GM23338 (cell line): ENCODE results near the gene C6orf15. TPM values are rescaled to one million over a fixed set of nuclear protein-coding genes. Genes with fewer than 3 reads are reported as not detected.
A peak's percentile ranks its signal among the peaks of the same experiment; 100 is the strongest.

Source experiments
- ATAC-seq: fragments of 200-7000 bp; cut with Tn5 transposase; 3 replicates; pipeline ENCODE4 v1.9.1; 2020
- DNase-seq: peaks from one replicate; pipeline ENCODE4 v3.0.0-alpha.2; 2015; ENCODE audit warnings: low spot score
- H2AFZ ChIP-seq: fragments of 200-600 bp; sonication (generic); 2 replicates; pipeline ENCODE4 v1.8.0; 2016; ENCODE audit warnings: antibody characterized with exemption, mild to moderate bottlenecking, moderate library complexity
- H3F3A ChIP-seq: fragments of 200-600 bp; sonication (generic); replicated peaks from 2 replicates; pipeline ENCODE4 v1.8.0; 2017; ENCODE audit warnings: antibody characterized with exemption, mixed run types, low read depth
- H3K27ac ChIP-seq: fragments of 200-600 bp; sonication (generic); 2 replicates; pipeline ENCODE4 v1.6.1; 2016; ENCODE audit warnings: low read depth
- H3K27me3 ChIP-seq: fragments of 200-600 bp; sonication (generic); 2 replicates; pipeline ENCODE4 v1.8.0; 2016; ENCODE audit warnings: mild to moderate bottlenecking, mixed run types, moderate library complexity; ENCODE audit not compliant: insufficient read depth
- H3K36me3 ChIP-seq: fragments of 200-600 bp; sonication (generic); 2 replicates; pipeline ENCODE4 v1.8.0; 2016; ENCODE audit warnings: mild to moderate bottlenecking; ENCODE audit not compliant: insufficient read depth
- H3K4me1 ChIP-seq: fragments of 200-600 bp; sonication (generic); 2 replicates; pipeline ENCODE4 v1.8.0; 2016; ENCODE audit warnings: mild to moderate bottlenecking, moderate library complexity; ENCODE audit not compliant: insufficient read depth
- H3K4me2 ChIP-seq: fragments of 200-600 bp; sonication (generic); 2 replicates; pipeline ENCODE4 v1.7.1; 2017; ENCODE audit warnings: mixed run types
- H3K4me3 ChIP-seq: fragments of 200-600 bp; sonication (generic); 2 replicates; pipeline ENCODE4 v1.6.1; 2016; ENCODE audit warnings: mixed run types
- H3K79me2 ChIP-seq: fragments of 200-600 bp; sonication (generic); replicated peaks from 2 replicates; pipeline ENCODE4 v1.8.0; 2017; ENCODE audit warnings: mild to moderate bottlenecking; ENCODE audit not compliant: insufficient read depth
- H3K9me2 ChIP-seq: fragments of 200-600 bp; sonication (generic); 2 replicates; pipeline ENCODE4 v1.8.0; 2017; ENCODE audit not compliant: insufficient read depth
- H4K20me1 ChIP-seq: fragments of 200-600 bp; sonication (generic); replicated peaks from 2 replicates; pipeline ENCODE4 v1.8.0; 2017; ENCODE audit warnings: mild to moderate bottlenecking; ENCODE audit not compliant: insufficient read depth
- H3K27ac Mint-ChIP-seq: 2 replicates; pipeline ENCODE4 v1.8.0; 2020; ENCODE audit warnings: inconsistent platforms, mild to moderate bottlenecking, moderate library complexity, mixed read lengths
- H3K27me3 Mint-ChIP-seq: 3 replicates; pipeline ENCODE4 v1.8.0; 2022; ENCODE audit warnings: low read depth, mild to moderate bottlenecking, moderate library complexity, mixed read lengths, inconsistent platforms; ENCODE audit not compliant: insufficient read depth, poor library complexity
- H3K36me3 Mint-ChIP-seq: 3 replicates; pipeline ENCODE4 v1.8.0; 2021; ENCODE audit warnings: low read depth, mild to moderate bottlenecking, inconsistent platforms, moderate library complexity, mixed read lengths
- H3K4me1 Mint-ChIP-seq: 3 replicates; pipeline ENCODE4 v1.8.0; 2020; ENCODE audit warnings: mild to moderate bottlenecking, inconsistent platforms, mixed read lengths
- H3K4me3 Mint-ChIP-seq: 3 replicates; pipeline ENCODE4 v1.8.0; 2021; ENCODE audit warnings: moderate library complexity, mild to moderate bottlenecking, inconsistent platforms, mixed read lengths
- H3K9me3 Mint-ChIP-seq: 3 replicates; pipeline ENCODE4 v1.8.0; 2020; ENCODE audit warnings: moderate library complexity, mild to moderate bottlenecking, inconsistent platforms, mixed read lengths
- CREB1 ChIP-seq: fragments of 250-450 bp; sonication (Bioruptor Pico); IDR thresholded peaks from 2 replicates; pipeline ENCODE4 v1.5.0; 2020; ENCODE audit warnings: low read depth, mild to moderate bottlenecking, moderate library complexity
- NANOG ChIP-seq: IDR thresholded peaks from 2 replicates; pipeline ENCODE4 v1.6.1; 2016; ENCODE audit warnings: antibody characterized with exemption, borderline replicate concordance
- polyA plus RNA-seq: library from polyadenylated mRNA; unstranded; fragments of >200 nt; fragmentation: Nextera tagmentation; extraction: Ambion mirVana; gene quantifications from 2 replicates; pipeline ENCODE4 v1.2.1, GENCODE V29; 2016
- total RNA-seq: library from RNA; depleted of rRNA; stranded (reverse); fragments of >200 nt; shearing (Covaris generic); gene quantifications from 2 replicates; pipeline ENCODE4 v1.2.3, GENCODE V29; 2014
- TF ChIP-seq, protein P1 (sequence below): IDR thresholded peaks from one replicate; pipeline ENCODE4 v1.6.1; 2018; ENCODE audit warnings: antibody characterized with exemption; ENCODE audit not compliant: unreplicated experiment
- TF ChIP-seq, protein P2 (sequence below): fragments of 250-450 bp; sonication (Bioruptor Pico); IDR thresholded peaks from 2 replicates; pipeline ENCODE4 v1.5.0; 2020; ENCODE audit warnings: mild to moderate bottlenecking, moderate library complexity

The C6orf15 gene
- total and polyA plus RNA-seq, 2 experiments from 2014 or later: not detected

DNA sequence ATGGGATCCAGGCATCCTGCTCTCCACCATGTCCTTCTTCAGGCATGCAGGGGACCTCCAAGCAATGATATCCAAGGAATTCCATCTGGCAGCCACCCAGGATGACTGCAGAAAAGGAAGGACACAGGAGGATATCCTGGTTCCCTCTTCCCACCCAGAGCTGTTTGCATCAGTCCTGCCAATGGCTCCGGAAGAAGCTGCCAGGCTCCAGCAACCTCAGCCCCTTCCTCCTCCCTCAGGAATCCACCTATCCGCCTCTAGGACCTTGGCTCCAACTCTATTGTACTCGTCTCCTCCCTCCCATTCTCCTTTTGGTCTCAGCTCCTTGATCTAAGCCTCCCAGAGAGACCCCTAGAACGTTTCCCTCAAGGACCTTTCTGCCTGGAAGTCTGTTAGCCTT is 27.2 kb upstream of the C6orf15 start:
- H3K79me2 ChIP-seq: no peaks in the 10 kb centered on the region
- H3K36me3 ChIP-seq: peaks cover 7% of the 10 kb centered on the region; the same call in 1 of the 2 replicates
- Mint-ChIP-seq H3K27me3 (peaks cover 14% of the 10 kb centered on the region), H3K27ac (peak overlapping the region; percentile 50; the same call in 1 of the 2 replicates), H3K36me3 (peaks cover 20% of the 10 kb centered on the region), H3K4me3 (peak overlapping the region; percentile 40; the same call in 1 of the 3 replicates), H3K4me1 (peaks cover 44% of the 10 kb centered on the region), H3K9me3 (peaks cover 8% of the 10 kb centered on the region; the same call in 2 of the 3 replicates)
- no peaks in the 10 kb centered on the region for H3F3A ChIP-seq
- DNase-seq (peak; percentile 79), ATAC-seq (peak; percentile 67)
- H3K9me2 ChIP-seq: 0 out of 2 replicates have a peak, but pooled peaks cover 3% of the 10 kb centered on the region
- peak overlapping the region; percentile 32; the same call in 1 of the 2 replicates for H3K4me3 ChIP-seq
- no peak overlapping the region for H3K27ac ChIP-seq
- TF ChIP-seq NANOG (no peak), CREB1 (CRISPR knock-in tag) (no peak)
- TF ChIP-seq, protein P1, sequence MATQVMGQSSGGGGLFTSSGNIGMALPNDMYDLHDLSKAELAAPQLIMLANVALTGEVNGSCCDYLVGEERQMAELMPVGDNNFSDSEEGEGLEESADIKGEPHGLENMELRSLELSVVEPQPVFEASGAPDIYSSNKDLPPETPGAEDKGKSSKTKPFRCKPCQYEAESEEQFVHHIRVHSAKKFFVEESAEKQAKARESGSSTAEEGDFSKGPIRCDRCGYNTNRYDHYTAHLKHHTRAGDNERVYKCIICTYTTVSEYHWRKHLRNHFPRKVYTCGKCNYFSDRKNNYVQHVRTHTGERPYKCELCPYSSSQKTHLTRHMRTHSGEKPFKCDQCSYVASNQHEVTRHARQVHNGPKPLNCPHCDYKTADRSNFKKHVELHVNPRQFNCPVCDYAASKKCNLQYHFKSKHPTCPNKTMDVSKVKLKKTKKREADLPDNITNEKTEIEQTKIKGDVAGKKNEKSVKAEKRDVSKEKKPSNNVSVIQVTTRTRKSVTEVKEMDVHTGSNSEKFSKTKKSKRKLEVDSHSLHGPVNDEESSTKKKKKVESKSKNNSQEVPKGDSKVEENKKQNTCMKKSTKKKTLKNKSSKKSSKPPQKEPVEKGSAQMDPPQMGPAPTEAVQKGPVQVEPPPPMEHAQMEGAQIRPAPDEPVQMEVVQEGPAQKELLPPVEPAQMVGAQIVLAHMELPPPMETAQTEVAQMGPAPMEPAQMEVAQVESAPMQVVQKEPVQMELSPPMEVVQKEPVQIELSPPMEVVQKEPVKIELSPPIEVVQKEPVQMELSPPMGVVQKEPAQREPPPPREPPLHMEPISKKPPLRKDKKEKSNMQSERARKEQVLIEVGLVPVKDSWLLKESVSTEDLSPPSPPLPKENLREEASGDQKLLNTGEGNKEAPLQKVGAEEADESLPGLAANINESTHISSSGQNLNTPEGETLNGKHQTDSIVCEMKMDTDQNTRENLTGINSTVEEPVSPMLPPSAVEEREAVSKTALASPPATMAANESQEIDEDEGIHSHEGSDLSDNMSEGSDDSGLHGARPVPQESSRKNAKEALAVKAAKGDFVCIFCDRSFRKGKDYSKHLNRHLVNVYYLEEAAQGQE: no peak
- TF ChIP-seq, protein P2, sequence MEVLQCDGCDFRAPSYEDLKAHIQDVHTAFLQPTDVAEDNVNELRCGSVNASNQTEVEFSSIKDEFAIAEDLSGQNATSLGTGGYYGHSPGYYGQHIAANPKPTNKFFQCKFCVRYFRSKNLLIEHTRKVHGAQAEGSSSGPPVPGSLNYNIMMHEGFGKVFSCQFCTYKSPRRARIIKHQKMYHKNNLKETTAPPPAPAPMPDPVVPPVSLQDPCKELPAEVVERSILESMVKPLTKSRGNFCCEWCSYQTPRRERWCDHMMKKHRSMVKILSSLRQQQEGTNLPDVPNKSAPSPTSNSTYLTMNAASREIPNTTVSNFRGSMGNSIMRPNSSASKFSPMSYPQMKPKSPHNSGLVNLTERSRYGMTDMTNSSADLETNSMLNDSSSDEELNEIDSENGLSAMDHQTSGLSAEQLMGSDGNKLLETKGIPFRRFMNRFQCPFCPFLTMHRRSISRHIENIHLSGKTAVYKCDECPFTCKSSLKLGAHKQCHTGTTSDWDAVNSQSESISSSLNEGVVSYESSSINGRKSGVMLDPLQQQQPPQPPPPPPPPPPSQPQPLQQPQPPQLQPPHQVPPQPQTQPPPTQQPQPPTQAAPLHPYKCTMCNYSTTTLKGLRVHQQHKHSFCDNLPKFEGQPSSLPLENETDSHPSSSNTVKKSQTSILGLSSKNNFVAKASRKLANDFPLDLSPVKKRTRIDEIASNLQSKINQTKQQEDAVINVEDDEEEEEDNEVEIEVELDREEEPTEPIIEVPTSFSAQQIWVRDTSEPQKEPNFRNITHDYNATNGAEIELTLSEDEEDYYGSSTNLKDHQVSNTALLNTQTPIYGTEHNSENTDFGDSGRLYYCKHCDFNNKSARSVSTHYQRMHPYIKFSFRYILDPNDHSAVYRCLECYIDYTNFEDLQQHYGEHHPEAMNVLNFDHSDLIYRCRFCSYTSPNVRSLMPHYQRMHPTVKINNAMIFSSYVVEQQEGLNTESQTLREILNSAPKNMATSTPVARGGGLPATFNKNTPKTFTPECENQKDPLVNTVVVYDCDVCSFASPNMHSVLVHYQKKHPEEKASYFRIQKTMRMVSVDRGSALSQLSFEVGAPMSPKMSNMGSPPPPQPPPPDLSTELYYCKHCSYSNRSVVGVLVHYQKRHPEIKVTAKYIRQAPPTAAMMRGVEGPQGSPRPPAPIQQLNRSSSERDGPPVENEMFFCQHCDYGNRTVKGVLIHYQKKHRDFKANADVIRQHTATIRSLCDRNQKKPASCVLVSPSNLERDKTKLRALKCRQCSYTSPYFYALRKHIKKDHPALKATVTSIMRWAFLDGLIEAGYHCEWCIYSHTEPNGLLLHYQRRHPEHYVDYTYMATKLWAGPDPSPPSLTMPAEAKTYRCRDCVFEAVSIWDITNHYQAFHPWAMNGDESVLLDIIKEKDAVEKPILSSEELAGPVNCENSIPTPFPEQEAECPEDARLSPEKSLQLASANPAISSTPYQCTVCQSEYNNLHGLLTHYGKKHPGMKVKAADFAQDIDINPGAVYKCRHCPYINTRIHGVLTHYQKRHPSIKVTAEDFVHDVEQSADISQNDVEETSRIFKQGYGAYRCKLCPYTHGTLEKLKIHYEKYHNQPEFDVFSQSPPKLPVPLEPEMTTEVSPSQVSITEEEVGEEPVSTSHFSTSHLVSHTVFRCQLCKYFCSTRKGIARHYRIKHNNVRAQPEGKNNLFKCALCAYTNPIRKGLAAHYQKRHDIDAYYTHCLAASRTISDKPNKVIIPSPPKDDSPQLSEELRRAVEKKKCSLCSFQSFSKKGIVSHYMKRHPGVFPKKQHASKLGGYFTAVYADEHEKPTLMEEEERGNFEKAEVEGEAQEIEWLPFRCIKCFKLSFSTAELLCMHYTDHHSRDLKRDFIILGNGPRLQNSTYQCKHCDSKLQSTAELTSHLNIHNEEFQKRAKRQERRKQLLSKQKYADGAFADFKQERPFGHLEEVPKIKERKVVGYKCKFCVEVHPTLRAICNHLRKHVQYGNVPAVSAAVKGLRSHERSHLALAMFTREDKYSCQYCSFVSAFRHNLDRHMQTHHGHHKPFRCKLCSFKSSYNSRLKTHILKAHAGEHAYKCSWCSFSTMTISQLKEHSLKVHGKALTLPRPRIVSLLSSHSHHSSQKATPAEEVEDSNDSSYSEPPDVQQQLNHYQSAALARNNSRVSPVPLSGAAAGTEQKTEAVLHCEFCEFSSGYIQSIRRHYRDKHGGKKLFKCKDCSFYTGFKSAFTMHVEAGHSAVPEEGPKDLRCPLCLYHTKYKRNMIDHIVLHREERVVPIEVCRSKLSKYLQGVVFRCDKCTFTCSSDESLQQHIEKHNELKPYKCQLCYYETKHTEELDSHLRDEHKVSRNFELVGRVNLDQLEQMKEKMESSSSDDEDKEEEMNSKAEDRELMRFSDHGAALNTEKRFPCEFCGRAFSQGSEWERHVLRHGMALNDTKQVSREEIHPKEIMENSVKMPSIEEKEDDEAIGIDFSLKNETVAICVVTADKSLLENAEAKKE (CRISPR knock-in tag): peak; percentile 79; the same call in 1 of the 2 replicates
- no peak overlapping the region for H2AFZ ChIP-seq
- peak overlapping the region; percentile 40; the same call in 1 of the 2 replicates for H3K4me2 ChIP-seq
- H4K20me1 ChIP-seq: no peaks in the 10 kb centered on the region
- peaks cover 7% of the 10 kb centered on the region; the same call in 1 of the 2 replicates for H3K4me1 ChIP-seq
- H3K27me3 ChIP-seq: no peaks in the 10 kb centered on the region
